Iris pigment epithelial cell (primary cell): Measurements from ENCODE around the gene QSOX1.

Experiments used
- DNase-seq: peaks from one replicate; pipeline ENCODE4 v3.0.0-alpha.2; 2011; ENCODE audit warnings: low read depth

Gene QSOX1

DNA sequence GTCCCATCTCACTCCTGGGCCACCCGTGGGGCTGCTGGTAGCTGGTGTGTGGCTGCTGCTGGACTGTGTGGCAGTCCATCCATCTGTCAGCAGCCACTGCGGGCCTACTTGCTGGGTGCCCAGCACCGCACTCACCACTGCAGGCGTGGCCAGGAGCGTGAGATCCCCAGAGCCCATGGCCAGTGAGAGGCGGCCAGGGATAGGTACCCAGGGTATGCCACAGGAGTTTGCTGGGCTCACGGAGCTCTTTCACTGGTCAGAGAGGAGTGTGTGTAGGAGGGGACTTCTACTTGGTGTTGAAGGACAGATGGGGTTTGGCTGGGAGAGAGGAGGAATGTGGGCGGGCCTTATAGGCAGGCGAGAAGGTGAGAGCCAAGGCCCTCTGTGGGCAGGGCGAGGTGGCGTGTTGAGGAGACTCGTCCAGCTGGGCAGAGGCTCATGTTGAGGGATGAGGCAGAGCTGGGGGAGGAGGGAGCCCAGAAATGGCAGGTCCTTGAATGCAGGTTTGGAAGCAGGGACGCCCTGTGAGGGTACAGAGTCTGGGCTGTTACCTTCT is 15.0 kb downstream of the QSOX1 start:
- DNase-seq: no peak

DNA sequence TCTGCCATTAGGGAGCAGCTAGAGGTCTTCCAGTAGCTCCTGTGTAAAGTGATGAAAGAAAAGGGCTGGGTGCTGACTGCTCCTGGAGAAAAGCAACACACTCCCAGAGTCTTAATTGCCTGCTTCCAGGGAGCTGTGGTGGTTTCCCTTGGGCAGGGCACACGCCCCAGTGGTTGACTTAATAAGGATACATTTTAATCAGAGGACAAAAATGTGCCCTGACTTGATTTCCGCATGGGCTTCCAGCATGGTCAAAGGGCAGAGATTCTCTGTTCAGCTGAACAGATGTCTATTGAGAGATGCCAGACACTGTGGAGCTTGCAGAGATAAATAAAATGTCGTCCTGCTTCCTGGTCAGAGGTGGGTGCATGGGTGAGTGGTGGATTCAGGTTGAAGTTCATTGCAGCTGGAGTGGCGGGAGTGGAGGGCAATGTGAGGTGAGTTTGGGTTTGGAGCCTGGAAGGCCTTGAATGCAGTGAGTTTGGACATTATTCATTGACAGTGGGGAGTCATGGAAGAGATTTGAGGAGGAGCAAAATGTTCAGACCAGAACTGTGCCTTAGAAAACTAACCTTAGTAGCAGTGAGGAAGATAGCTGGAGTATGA is 16.0 kb downstream of the QSOX1 start:
- no peak for DNase-seq

DNA sequence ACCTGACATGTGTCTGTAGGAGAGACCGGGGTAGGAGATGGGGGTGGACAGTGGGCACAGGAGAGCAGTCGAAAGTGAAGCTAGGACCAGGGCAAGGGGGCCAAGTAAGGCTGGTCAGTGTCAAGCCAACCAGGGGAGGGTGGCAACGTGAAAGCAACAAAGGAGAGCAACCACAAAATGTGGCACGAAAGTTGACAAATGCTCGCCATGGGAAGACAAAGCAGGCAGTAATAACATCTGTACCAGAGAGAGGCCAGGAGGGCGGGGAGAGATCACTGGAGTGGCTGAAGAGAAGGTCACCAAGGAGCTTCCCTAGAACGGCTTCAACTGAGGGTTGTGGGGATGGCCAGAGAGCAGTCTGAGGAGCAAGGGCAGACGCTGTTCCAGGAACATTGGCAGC is 17.0 kb downstream of the QSOX1 start:
- DNase-seq: no peak

DNA sequence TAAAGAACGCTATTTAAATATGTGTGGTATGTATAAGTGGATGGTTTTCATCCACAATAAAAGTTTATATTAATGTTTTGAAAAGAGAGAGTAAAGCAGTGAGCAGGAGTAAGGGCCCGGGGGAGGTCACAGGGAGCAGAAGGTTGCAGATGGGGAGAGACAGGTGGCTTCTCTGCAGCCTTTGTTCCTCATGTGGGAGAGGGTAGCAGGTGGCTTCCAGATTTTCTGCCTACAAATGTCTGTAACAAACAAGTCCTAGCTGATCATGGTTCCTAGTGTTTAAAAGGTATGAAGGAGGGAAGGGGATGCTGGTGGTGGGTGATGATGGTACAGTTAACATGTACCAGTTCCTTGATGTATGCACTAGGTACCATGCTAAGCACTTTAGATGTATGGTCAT is 18.8 kb downstream of the QSOX1 start:
- DNase-seq: no peak

DNA sequence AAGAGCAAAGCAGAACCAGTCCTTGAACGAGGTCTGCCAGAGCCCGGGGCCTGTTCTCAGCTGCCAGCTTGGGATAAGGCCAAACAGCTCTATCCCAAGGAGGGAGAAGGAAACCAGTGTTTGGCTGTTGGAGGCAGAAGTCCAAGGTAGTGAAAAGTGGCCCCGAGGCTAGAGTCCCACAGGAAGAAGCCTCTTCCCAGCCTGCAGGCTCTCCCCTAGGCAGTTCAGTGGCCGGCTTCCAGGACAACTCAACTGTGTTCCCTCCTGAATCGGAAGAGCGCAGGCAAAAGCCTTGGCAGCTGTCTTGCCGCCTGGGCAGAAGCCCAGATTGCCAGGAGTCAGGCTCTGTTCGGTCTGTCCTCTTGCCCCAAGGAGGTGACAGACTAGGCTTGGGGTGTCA is 19.3 kb downstream of the QSOX1 start:
- no peak for DNase-seq

DNA sequence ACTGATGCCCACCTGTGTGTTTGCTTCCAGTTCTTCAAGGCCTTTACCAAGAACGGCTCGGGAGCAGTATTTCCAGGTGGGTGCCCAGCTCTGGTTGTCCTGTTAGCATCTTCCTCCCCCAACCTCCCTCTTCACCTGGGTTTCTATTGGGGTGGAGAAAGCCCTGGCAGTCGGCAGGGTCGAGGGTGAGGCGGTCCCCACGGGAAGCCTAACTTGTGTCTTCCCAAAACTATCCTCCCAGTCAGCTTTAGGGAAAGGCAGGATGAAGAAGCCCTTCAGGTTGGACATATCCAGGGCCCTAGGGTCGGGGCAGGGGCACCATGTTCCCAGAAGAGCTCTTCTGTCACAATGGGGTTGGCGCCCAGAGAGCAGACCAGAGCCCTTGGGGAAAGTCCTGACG is 20.6 kb downstream of the QSOX1 start:
- DNase-seq: no peak

DNA sequence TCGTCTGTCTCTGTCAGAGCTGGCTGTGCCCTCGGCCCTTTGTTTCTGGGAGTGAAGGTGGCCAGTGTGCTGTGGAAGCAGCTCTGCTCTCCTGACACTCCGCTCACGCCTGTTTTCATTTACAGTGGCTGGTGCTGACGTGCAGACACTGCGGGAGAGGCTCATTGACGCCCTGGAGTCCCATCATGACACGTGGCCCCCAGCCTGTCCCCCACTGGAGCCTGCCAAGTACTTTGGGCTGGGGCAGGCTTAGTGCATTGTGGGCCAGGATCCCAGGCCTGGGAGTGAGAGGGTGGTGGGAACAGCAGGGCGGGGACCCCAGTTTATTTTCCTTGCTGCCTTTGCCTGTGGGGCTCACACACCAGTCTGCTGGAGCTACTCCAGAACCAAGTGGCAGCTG is 21.1 kb downstream of the QSOX1 start:
- DNase-seq: no peak

DNA sequence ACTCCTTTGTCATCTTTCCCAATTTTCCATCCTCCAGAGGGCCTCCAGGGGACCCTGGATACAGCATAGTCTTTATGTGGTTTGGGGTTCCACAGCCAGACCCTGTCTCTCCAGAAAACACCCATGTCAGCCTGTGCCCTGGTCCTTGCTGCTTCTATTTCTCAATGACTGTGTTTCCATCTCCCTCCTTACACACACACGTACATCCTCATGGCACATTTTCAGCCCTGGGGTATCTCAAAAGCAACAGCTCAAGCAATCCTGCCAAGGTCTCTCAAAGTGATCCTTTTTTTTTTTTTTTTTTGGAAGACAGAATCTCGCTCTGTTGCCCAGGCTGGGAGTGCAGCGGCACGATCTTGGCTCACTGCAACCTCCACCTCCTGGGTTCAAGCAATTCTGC is 22.3 kb downstream of the QSOX1 start:
- no peak for DNase-seq

DNA sequence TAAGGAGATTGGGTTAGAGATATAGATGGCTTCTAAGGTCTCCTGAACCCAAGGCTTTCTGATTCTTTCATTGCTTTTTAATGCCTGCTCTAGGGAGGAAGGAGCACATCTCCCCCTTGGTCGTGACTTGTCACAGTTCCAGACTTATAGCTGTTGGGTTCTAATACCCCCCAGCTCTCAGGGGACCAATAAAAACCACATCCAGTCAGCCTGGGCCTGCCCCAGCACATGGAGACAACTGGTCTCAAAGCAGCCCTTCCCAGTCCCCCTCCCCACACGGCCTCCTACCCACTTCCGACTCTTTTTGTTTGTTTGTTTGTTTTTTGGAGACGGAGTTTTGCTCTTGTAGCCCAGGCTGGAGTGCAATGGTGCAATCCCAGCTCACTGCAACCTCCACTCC is 23.3 kb downstream of the QSOX1 start:
- DNase-seq: no peak

DNA sequence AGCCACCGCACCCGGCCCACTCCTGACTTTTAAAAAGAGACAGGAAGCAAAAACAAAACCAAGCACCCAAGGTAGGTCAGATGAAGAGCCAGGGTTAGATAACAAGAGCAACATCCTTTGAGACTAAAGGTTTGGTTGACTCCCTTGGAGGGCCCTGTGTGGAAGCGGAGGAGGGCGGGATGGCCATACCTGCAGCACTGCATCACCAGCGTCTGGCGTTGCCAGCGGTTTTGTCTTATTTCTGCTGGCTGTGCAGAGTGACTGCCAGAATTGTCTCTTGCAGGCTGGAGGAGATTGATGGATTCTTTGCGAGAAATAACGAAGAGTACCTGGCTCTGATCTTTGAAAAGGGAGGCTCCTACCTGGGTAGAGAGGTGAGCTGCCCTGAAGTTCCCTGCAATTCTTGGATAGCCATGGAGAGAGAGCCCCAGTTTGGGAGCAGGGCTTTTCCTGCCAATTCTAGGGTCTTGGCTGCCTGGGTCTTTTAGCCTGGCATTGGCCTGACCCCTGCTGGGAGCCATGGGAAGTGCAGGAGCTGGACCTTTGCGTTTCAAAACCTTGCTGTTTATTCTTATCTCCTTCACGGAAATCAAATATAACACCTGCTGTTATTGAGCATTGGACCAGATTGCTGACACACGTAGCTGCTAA is 24.0 kb downstream of the QSOX1 start:
- DNase-seq: peak; percentile 45

DNA sequence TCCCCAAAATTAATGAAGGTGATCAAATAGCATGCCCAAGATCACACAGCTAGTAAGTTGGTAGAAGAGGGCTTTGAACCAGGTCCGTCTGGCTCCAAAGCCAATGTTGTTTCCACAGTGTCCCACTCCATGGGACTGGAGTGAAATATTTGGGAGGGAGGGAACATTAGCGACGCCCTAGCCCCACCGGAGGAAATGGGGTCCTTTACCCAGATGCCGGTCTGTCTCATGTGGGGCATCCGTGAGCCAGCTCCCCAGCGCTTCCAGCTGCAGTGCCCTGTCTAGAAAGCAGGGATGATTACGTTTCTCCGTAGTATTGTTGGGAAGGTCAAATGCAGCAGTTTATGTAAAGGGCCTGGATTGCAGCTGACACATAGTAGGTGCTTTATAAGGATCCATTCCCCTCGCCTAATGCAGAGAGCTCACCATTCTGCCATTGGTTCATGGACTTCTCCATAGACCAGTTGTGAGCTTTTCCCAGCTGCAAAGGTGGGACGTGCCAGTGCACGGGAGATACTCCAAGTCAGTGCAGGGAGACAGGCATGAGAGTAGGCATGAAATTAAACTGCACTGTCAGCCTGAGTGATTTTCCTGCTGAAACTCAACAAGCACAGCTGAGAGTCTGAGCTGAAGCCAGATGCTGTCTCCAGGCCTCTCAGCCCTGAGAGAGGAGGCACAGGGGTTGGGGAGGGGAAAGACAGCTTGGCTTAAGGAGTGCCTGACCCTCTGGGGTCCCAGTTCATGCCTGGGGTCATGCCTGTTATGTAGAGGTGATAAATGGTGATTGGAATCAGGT is 24.7 kb downstream of the QSOX1 start:
- no peak for DNase-seq

DNA sequence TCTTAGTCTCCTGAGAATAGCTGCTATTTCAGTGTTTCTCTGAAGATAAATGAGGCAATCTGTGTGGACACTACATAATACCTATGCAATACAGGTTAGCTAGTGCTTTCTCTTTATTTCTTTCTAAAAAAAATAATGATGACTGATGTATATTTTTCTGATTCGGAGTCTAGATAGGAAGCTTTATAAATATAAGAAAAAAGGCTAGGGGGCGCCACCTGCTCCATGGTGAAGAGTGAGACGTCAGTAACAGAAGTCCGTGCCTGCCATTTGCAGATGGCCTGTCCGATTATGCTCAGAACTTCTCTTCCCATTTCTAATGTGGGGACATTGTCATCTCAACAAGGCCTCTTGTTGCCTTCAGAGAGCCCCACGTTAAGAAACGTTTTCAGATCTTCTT is 26.4 kb downstream of the QSOX1 start:
- DNase-seq: peak; percentile 25

DNA sequence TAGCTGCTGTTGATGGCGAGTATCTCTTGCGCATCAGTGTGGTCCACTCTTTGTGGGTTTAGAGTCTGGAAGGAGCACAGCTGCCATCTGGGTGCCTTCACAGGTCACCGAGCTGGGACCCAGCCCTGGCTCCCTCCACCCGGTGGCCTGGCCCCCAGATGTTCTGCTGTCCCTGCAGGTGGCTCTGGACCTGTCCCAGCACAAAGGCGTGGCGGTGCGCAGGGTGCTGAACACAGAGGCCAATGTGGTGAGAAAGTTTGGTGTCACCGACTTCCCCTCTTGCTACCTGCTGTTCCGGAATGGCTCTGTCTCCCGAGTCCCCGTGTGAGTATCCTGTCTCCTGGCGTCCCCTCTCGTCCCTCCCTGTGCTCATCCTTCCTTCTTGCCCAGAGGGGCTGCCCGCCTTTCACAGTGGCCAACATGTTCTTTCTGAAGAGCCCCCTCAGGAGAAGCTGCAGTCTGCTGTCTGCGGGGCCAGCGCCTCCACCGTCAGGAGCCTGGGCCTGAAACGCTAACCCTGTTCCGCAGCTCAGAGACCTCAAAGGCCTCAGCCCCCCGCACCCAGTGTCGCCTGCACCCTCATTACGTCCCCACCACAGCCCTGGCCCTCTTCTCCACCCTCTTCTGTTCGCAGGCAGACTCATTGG is 27.4 kb downstream of the QSOX1 start:
- no peak for DNase-seq

DNA sequence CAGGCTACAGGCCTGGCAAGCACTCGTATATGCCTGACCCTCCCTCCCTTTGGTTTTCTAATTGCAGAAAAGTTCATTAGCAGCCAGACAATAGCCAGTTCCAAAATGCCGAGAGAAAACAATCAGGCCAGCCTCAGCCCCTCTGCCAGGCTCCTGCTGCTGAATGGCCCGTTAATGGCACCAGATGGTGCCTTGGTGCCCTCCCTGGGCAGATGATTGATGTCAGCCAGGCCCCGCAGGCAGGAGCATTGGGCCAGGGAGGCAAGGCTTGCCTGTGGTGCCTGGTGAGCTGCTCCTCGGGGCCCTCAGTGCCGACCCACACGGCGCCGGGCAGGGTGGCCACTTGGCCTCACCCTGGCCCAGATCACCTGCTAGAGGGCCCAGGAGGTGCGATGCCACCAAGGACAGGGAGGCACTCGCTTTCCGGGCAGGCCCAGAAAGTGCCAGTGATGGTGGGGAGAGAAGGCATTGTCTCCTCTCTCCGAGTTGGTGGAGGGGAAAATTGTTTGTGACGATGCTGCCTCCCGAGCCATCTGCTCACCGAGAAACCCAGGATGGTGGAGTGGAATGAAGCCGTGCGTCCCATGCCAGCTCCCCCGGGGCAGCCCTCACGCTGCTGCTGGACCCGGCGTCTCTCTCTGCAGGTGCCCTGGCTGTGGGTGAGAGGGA is 28.1 kb downstream of the QSOX1 start:
- no peak for DNase-seq

DNA sequence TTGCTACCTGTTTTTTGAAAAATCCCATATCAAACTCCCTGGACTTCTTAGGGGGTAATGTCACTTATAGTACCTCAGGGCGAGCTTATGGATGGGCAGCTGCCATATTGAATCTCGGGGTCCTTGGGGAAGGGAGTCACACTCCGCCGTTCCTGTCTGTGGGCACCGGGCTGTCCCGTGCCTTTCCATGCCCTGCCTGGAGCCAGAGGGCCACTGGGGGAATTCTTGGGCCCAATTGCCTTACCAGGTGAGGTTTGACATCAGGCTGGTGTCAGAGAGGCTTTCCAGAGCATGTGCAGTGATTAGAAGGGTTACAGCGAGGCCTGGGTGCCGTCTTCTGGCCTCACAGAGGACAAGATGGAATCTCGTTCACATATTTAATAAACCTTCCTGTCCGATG is 28.8 kb downstream of the QSOX1 start:
- DNase-seq: no peak

DNA sequence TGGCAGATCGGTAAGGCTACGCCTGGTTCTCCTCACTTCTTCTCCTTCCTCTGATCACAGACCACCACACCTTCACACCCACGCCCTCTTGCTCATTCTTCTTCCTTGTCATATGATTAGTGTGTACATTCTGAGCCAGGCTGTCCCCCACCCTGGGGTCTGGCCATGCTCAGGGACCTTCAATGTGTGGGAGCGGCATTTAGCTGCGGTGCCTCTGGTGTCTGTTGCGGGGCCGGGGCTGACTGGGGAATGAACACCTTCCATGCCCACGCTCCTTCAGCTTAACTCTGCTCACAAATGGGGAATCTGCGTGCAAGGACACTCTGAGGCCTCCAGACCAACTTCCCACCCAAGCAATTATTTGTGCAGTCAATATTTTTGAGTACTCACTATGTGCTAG is 29.4 kb downstream of the QSOX1 start:
- DNase-seq: no peak

DNA sequence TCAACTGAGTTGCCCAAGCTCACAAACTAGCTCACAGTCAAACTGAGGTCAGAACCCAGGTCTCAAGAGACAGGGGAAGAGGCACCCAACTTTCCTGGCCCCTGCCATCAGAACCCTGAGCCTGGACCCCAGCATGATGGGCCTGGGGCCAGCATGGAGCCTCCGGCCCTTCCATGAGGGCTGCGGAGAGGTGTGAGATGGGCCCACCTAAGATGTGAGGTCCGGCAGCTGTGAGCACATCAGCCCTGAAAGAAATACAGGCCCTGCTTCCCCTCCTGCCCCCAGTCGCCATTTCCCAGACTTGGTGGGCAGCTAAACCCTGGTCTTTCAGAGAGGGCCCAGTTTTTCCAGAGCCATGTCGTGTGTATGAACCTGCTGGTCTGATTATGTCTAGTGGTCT is 30.6 kb downstream of the QSOX1 start:
- DNase-seq: no peak

DNA sequence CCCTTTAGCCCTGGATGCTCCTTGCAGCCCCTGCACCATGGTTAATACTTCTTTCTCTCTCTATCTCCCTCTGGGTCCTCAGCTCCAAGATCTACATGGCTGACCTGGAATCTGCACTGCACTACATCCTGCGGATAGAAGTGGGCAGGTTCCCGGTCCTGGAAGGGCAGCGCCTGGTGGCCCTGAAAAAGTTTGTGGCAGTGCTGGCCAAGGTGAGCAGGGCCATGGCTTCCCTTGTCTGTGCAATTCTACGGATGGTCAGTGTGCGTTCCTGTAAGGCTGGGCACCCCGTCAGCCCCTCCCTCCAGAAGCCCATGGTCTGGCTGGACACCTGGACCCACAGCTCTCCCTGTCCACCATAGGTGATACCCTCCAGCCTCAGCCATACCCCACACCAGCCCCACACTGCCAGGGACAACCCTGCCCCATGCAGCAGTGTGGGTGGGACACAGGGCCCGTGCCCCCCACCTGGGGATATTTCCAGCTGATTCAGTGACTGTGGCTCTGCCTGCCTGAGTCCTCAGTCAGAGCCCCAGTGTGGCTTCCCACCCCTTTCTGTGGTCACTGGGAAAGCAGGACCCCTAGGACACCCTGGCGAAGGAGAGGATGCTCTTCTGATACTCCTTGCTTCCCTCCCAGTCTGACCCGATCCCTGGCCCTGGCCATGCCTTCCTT is 31.4 kb downstream of the QSOX1 start:
- no peak for DNase-seq

DNA sequence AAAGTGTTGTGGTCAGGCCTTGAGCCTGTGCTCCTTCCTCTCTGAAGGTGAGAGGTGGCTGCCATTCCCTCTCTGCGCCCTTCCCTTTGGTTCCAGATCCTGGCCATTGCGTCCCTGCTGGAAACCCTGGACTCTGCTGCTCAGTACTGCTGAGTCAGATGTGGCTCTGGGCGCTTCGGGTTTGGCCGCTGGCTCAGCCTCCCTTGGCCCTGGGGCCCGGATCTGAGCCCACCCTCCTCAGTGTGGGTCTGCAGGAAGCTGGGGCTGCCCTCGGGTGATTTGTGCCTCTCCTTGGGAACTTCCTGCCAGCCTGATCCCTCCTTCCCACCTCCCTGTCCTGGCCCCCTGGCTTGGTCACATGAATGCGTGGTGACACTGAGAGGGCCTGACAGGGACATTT is 32.2 kb downstream of the QSOX1 start:
- DNase-seq: peak; percentile 19

DNA sequence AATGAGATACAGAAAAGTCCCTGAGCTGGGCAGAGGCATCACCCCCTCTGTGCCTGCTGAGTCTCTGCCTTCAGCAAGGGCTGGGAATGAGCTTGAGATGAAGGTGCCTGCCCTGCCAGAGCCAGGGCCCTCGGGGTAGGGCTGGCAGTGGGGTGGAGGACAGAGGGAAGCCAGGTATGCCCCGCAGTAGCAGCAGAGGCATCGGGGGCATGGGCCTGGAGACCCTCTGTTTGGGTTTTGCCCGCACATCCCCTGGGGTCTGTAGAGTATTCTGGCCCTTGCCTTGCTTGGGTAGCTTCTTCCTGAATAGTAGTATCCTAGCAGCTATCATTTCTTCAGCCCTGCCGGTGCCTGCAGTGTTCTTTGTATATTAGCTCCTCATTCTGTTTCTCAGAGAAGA is 33.0 kb downstream of the QSOX1 start:
- no peak for DNase-seq

DNA sequence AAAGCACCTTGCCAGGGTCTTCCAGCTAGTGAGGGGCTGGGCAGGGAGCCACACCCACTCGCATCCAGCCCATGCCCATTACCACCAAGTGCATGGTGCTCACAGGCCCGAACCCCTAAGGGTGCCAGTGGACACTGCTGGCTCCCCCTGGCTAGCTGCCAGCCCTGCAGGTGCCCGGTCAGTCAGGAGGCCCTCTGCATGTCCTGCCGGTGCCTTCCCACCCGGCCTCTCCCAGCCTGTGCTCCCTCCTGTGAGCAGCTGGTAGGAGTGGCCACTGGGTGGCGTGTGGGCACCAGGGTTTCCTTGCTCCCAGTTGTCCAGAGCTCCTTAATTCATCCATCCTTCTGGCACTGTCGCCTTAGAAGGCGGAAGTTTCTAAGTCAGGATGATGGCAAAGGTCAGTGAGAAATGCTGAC is 33.4 kb downstream of the QSOX1 start:
- peak; percentile 56 for DNase-seq
